K562 (cell line): ENCODE results near the gene BCKDK. TPM values are rescaled to one million over a fixed set of nuclear protein-coding genes. Genes with fewer than 3 reads are reported as not detected.

ENCODE experiments used
- BRD4 ChIP-seq: fragments of 200-600 bp; sonication (generic); IDR thresholded peaks from 2 replicates; pipeline ENCODE4 v1.6.1; 2017; ENCODE audit warnings: inconsistent platforms
- HNRNPL ChIP-seq: fragments of 200-400 bp; formaldehyde crosslinking; IDR thresholded peaks from 2 replicates; pipeline ENCODE4 v1.6.1; 2017; ENCODE audit warnings: low read depth, mild to moderate bottlenecking, low read length
- KHSRP ChIP-seq: fragments of 450-650 bp; IDR thresholded peaks from 2 replicates; pipeline ENCODE4 v1.6.1; 2017
- LCOR ChIP-seq: sonication (generic); formaldehyde crosslinking; IDR thresholded peaks from 2 replicates; pipeline ENCODE4 v1.8.0; 2022; ENCODE audit warnings: mild to moderate bottlenecking, missing genetic modification reagents
- NFE2L1 ChIP-seq: fragments of 450-650 bp; IDR thresholded peaks from 2 replicates; pipeline ENCODE4 v1.6.1; 2016; ENCODE audit warnings: missing genetic modification characterization, low read depth, mild to moderate bottlenecking, missing compliant biosample characterization, moderate library complexity, borderline replicate concordance
- POU5F1 ChIP-seq: fragments of 150-350 bp; IDR thresholded peaks from 2 replicates; pipeline ENCODE4 v1.6.1; 2014; ENCODE audit warnings: borderline replicate concordance, low read length, low read depth, mild to moderate bottlenecking; ENCODE audit not compliant: partially characterized antibody
- SMAD1 ChIP-seq: fragments of 150-350 bp; IDR thresholded peaks from 2 replicates; pipeline ENCODE4 v1.6.1; 2014; ENCODE audit warnings: low read length, low read depth; ENCODE audit not compliant: partially characterized antibody
- SMAD4 ChIP-seq: fragments of 250-450 bp; sonication (Bioruptor Pico); conservative IDR thresholded peaks from 2 replicates; pipeline ENCODE4 v1.8.0; 2021; ENCODE audit warnings: inconsistent platforms, mild to moderate bottlenecking, moderate library complexity
- TBL1XR1 ChIP-seq, 2 experiments: IDR thresholded peaks; 2 replicates each; pipeline ENCODE4 v1.6.1; 2012; ENCODE audit warnings: improper control_type of control experiment in 2 of 2, low read length in 2 of 2, mild to moderate bottlenecking in 1 of 2
- polyA plus RNA-seq, 8 experiments: library from polyadenylated mRNA; depleted of rRNA in 4 of 8; stranded (reverse) in 5 of 8; unstranded in 3 of 8; fragments of >200 nt; fragmentation: Nextera tagmentation in 2 of 8; fragmentation: Illumina TruSeq in 1 of 8; extraction: Ambion mirVana in 2 of 8; extraction: Trizol in 1 of 8; gene quantifications; 2 replicates each; pipeline versions ENCODE4 v1.2.1 to v1.2.3, GENCODE V29; 2011 to 2014; ENCODE audit warnings: inconsistent platforms in 1 of 8, missing spikeins in 1 of 8
- total RNA-seq, 7 experiments: library from RNA; depleted of rRNA in 6 of 7; stranded (reverse); fragments of >200 nt in 6 of 7; fragmentation: Illumina TruSeq in 2 of 7; extraction: Trizol in 2 of 7; gene quantifications; 2 replicates each; pipeline versions ENCODE4 v1.2.1 to v1.2.3, GENCODE V29; 2011 to 2021; ENCODE audit warnings: low replicate concordance in 1 of 7
- TF ChIP-seq, protein P1 (sequence below), 2 experiments: fragments of 450-650 bp; IDR thresholded peaks; 2 replicates each; pipeline ENCODE4 v1.6.1; 2016; ENCODE audit warnings: mild to moderate bottlenecking in 2 of 2, borderline replicate concordance in 1 of 2, low read depth in 1 of 2, moderate library complexity in 1 of 2
- TF ChIP-seq, protein P2 (sequence below): fragments of 250-450 bp; sonication (Bioruptor Pico); IDR thresholded peaks from 2 replicates; pipeline ENCODE4 v1.4.0; 2020; ENCODE audit warnings: borderline replicate concordance
- TF ChIP-seq, protein P3 (sequence below): conservative IDR thresholded peaks from 2 replicates; pipeline ENCODE4 v1.6.1; 2011; ENCODE audit warnings: low read depth, mild to moderate bottlenecking, low read length; ENCODE audit not compliant: control insufficient read depth

Gene BCKDK
- total and polyA plus RNA-seq, 9 of the 15 experiments (the other 6 are each of a cell fraction or from before 2014, with no cell fraction given) = 0.58 to 34.8 (median 13.1) TPM

DNA sequence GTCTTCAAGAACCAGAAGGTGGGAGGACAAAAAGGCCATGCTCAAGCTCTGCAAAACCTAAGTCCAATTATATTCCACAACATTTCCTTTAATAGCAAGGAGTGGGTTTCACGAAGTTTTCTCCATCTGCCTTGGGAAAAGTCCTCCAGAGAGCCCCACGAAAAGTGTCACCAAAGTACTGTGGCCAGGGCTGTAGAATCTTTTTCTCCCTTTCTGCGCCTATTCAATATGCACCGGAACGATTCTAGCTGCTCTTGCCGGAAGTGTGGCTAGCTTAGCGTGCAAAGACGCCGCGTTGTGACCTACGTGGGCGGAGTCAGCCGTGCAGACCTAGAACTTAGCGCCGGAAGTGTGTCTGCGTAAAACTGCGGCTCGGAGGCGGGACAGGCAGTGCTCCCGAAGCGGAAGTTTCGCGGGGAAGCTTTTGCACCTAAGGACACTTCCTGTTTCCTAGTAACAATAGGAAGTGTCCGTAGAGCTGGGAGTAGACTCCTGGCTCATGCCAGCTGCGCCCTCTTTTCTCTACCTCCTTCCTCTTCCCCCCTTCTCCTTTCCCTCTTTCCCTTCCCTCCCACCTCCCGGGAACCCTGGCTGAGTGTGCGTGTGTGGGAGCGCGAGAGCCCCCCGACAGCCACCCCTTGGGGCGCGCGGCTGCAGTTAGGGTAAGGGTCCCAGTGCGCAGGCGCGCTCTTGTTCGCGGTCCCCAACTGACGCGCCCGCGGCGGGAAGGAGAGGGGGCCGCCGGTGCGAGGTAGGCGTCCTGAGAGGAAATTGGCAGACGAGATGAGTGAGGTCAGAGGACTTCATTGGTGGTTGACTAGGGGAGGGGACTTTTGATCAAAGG, 34.0 kb upstream of the BCKDK start, which contains the start of the genes ZNF646 and ZNF668 (continued):
- TF ChIP-seq, protein P1, sequence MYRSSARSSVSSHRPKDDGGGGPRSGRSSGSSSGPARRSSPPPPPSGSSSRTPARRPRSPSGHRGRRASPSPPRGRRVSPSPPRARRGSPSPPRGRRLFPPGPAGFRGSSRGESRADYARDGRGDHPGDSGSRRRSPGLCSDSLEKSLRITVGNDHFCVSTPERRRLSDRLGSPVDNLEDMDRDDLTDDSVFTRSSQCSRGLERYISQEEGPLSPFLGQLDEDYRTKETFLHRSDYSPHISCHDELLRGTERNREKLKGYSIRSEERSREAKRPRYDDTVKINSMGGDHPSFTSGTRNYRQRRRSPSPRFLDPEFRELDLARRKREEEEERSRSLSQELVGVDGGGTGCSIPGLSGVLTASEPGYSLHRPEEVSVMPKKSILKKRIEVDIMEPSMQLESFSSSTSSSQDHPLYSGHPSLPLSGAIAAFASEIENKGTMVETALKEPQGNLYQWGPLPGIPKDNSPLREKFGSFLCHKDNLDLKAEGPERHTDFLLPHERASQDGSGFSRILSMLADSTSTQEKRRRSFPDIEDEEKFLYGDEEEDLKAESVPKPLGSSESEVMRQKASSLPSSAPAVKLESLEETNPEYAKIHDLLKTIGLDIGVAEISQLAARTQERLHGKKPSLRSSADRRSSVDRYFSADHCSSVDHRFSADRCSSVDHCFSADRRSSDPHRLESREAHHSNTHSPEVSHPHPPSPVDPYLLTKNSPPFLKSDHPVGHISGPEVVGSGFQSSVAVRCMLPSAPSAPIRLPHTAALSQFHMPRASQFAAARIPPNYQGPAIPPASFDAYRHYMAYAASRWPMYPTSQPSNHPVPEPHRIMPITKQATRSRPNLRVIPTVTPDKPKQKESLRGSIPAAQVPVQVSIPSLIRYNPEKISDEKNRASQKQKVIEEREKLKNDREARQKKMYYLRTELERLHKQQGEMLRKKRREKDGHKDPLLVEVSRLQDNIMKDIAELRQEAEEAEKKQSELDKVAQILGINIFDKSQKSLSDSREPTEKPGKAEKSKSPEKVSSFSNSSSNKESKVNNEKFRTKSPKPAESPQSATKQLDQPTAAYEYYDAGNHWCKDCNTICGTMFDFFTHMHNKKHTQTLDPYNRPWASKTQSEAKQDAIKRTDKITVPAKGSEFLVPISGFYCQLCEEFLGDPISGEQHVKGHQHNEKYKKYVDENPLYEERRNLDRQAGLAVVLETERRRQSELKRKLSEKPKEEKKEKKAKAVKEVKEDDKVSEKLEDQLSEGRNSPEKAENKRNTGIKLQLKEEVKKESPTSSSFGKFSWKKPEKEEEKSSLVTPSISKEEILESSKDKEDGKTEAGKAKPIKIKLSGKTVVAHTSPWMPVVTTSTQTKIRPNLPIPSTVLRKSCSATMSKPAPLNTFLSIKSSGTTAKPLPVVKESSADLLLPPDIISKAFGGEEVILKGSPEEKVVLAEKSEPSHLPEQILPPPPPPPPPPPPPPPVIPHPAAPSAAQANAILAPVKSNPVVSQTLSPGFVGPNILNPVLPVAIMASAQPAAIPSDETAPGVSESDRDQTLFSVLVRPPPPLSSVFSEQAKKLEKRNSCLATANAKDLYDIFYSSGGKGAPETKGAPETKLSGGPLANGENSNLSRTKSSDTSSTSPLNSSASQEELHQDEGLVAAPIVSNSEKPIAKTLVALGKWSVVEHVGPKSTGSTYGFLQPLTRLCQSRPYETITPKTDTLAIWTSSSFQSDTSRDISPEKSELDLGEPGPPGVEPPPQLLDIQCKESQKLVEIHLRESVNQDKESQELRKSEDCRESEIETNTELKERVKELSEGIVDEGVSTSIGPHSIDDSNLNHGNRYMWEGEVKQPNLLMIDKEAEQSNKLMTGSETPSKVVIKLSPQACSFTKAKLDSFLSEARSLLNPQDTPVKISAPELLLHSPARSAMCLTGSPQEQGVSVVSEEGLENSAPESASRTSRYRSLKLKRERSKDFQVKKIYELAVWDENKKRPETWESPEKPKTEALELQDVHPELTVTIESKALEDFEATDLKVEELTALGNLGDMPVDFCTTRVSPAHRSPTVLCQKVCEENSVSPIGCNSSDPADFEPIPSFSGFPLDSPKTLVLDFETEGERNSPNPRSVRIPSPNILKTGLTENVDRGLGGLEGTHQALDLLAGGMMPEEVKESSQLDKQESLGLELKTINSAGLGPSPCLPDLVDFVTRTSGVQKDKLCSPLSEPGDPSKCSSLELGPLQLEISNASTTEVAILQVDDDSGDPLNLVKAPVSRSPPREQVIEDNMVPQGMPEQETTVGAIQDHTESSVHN (IDR thresholded peaks at IDR 0.05; ENCODE audit: borderline replicate concordance in 1 of 2, low read depth in 1 of 2) = no peak
- no peak for TF ChIP-seq BRD4
- no peak for TF ChIP-seq NFE2L1 (tag)
- TF ChIP-seq, protein P2, sequence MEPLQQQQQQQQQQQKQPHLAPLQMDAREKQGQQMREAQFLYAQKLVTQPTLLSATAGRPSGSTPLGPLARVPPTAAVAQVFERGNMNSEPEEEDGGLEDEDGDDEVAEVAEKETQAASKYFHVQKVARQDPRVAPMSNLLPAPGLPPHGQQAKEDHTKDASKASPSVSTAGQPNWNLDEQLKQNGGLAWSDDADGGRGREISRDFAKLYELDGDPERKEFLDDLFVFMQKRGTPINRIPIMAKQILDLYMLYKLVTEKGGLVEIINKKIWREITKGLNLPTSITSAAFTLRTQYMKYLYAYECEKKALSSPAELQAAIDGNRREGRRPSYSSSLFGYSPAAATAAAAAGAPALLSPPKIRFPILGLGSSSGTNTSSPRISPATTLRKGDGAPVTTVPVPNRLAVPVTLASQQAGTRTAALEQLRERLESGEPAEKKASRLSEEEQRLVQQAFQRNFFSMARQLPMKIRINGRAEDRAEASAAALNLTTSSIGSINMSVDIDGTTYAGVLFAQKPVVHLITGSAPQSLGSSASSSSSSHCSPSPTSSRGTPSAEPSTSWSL (CRISPR knock-in tag) = 0 out of 2 replicates have a peak, but pooled peaks have one; percentile 57
- TF ChIP-seq SMAD4 (CRISPR knock-in tag) = peak; percentile 53; the same call in 1 of the 2 replicates
- TF ChIP-seq POU5F1 = peak; percentile 66
- no peak for TF ChIP-seq HNRNPL
- TF ChIP-seq, protein P3, sequence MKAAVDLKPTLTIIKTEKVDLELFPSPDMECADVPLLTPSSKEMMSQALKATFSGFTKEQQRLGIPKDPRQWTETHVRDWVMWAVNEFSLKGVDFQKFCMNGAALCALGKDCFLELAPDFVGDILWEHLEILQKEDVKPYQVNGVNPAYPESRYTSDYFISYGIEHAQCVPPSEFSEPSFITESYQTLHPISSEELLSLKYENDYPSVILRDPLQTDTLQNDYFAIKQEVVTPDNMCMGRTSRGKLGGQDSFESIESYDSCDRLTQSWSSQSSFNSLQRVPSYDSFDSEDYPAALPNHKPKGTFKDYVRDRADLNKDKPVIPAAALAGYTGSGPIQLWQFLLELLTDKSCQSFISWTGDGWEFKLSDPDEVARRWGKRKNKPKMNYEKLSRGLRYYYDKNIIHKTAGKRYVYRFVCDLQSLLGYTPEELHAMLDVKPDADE = peak; percentile 85
- TF ChIP-seq SMAD1 = peak; percentile 22
- 0 out of 2 replicates have a peak, but pooled peaks have one; percentile 61 for TF ChIP-seq LCOR (CRISPR knock-in tag)
- peak in 1 of 2 experiments; percentile 37; a peak in 1 of 4 replicates for TF ChIP-seq TBL1XR1 (IDR thresholded peaks at IDR 0.05; ENCODE audit: low read length in 2 of 2)
- 0 out of 2 replicates have a peak, but pooled peaks have one; percentile 20 for TF ChIP-seq KHSRP
